MG63 (cell line): ENCODE data around the gene CD58. TPM values are rescaled to one million over a fixed set of nuclear protein-coding genes. Genes with fewer than 3 reads are reported as not detected.

Experiments
- DNase-seq: peaks from one replicate; pipeline ENCODE4 v3.0.0-alpha.2; 2020
- H3K27me3 ChIP-seq: fragments of 250-450 bp; sonication (Bioruptor Pico); 2 replicates; pipeline ENCODE4 v1.5.1; 2020; ENCODE audit warnings: mild to moderate bottlenecking, moderate library complexity
- H3K36me3 ChIP-seq: fragments of 250-450 bp; sonication (Bioruptor Pico); 2 replicates; pipeline ENCODE4 v1.5.1; 2020; ENCODE audit warnings: mild to moderate bottlenecking, moderate library complexity
- H3K4me3 ChIP-seq: fragments of 250-450 bp; sonication (Bioruptor Pico); 2 replicates; pipeline ENCODE4 v1.5.1; 2020; ENCODE audit warnings: mild to moderate bottlenecking, moderate library complexity
- H3K9me3 ChIP-seq: fragments of 250-450 bp; sonication (Bioruptor Pico); 2 replicates; pipeline ENCODE4 v1.5.1; 2020; ENCODE audit warnings: mild to moderate bottlenecking, moderate library complexity
- total RNA-seq: library from RNA; depleted of rRNA; stranded (reverse); fragments of >200 nt; shearing (Covaris generic); gene quantifications from 2 replicates; pipeline ENCODE4 v1.2.3, GENCODE V29; 2014; ENCODE audit warnings: low replicate concordance

Gene CD58
- total RNA-seq, 1 experiment from 2014 or later, result 21.9 TPM

GRCh38 chr1:116482490-116482889 lies 88.3 kb downstream of the CD58 start:
- no peak for DNase-seq
- no peaks in the 10 kb centered on the region for H3K27me3 ChIP-seq
- H3K9me3 ChIP-seq, result no peaks in the 10 kb centered on the region
- no peak overlapping the region for H3K4me3 ChIP-seq
- H3K36me3 ChIP-seq, result no peaks in the 10 kb centered on the region

GRCh38 chr1:116481934-116482333 lies 88.9 kb downstream of the CD58 start:
- H3K9me3 ChIP-seq, result no peaks in the 10 kb centered on the region
- H3K36me3 ChIP-seq, result no peaks in the 10 kb centered on the region
- H3K4me3 ChIP-seq, result no peak overlapping the region
- no peak for DNase-seq
- H3K27me3 ChIP-seq, result no peaks in the 10 kb centered on the region

GRCh38 chr1:116478621-116479020 lies 92.2 kb downstream of the CD58 start:
- H3K4me3 ChIP-seq, result no peak overlapping the region
- H3K9me3 ChIP-seq, result no peaks in the 10 kb centered on the region
- no peak for DNase-seq

GRCh38 chr1:116477429-116477828 lies 93.4 kb downstream of the CD58 start:
- Histone ChIP-seq H3K36me3 (no peaks in the 10 kb centered on the region), H3K9me3 (no peaks in the 10 kb centered on the region), H3K27me3 (no peaks in the 10 kb centered on the region), H3K4me3 (no peak overlapping the region)
- no peak for DNase-seq

More at GRCh38 chr1:116478621-116479020, 92.2 kb downstream of the CD58 start:
- no peaks in the 10 kb centered on the region for H3K36me3 ChIP-seq
- no peaks in the 10 kb centered on the region for H3K27me3 ChIP-seq

GRCh38 chr1:116476321-116476720 lies 94.5 kb downstream of the CD58 start:
- Histone ChIP-seq H3K9me3 (no peaks in the 10 kb centered on the region), H3K4me3 (no peak overlapping the region), H3K36me3 (no peaks in the 10 kb centered on the region), H3K27me3 (no peaks in the 10 kb centered on the region)
- DNase-seq, result no peak

GRCh38 chr1:116475850-116476218 lies 95.0 kb downstream of the CD58 start:
- Histone ChIP-seq H3K4me3 (no peak overlapping the region), H3K27me3 (no peaks in the 10 kb centered on the region), H3K9me3 (no peaks in the 10 kb centered on the region), H3K36me3 (no peaks in the 10 kb centered on the region)
- DNase-seq, result no peak

GRCh38 chr1:116474921-116475849 lies 95.6 kb downstream of the CD58 start:
- Histone ChIP-seq H3K9me3 (no peaks in the 10 kb centered on the region), H3K27me3 (no peaks in the 10 kb centered on the region), H3K36me3 (no peaks in the 10 kb centered on the region)

GRCh38 chr1:116472431-116472961 lies 98.3 kb downstream of the CD58 start:
- DNase-seq, result no peak
- no peaks in the 10 kb centered on the region for H3K9me3 ChIP-seq
- no peaks in the 10 kb centered on the region for H3K27me3 ChIP-seq
- H3K36me3 ChIP-seq, result no peaks in the 10 kb centered on the region
- H3K4me3 ChIP-seq, result no peak overlapping the region

More at GRCh38 chr1:116474921-116475849, 95.6 kb downstream of the CD58 start:
- no peak overlapping the region for H3K4me3 ChIP-seq
- no peak for DNase-seq

- no peak for DNase-seq
- Histone ChIP-seq H3K27me3 (no peaks in the 10 kb centered on the region), H3K9me3 (no peaks in the 10 kb centered on the region), H3K36me3 (no peaks in the 10 kb centered on the region), H3K4me3 (no peak overlapping the region)
Observed at GRCh38 chr1:116471241-116471640, 99.6 kb downstream of the CD58 start.

- Histone ChIP-seq H3K36me3 (no peaks in the 10 kb centered on the region), H3K9me3 (no peaks in the 10 kb centered on the region), H3K4me3 (no peak overlapping the region), H3K27me3 (no peaks in the 10 kb centered on the region)
- no peak for DNase-seq
Observed at GRCh38 chr1:116470671-116471070, 100.2 kb downstream of the CD58 start.

- no peaks in the 10 kb centered on the region for H3K36me3 ChIP-seq
- H3K4me3 ChIP-seq, result no peak overlapping the region
- H3K27me3 ChIP-seq, result peaks cover 10% of the 10 kb centered on the region
- H3K9me3 ChIP-seq, result no peaks in the 10 kb centered on the region
- no peak for DNase-seq
Observed at GRCh38 chr1:116466810-116467557, 103.8 kb downstream of the CD58 start.

- no peaks in the 10 kb centered on the region for H3K36me3 ChIP-seq
- H3K27me3 ChIP-seq, result peaks cover 10% of the 10 kb centered on the region
- H3K9me3 ChIP-seq, result no peaks in the 10 kb centered on the region
- H3K4me3 ChIP-seq, result no peak overlapping the region
- no peak for DNase-seq
Observed at GRCh38 chr1:116465845-116466685, 104.8 kb downstream of the CD58 start.

GRCh38 chr1:116465477-116465844 lies 105.4 kb downstream of the CD58 start:
- no peak overlapping the region for H3K4me3 ChIP-seq
- H3K27me3 ChIP-seq, result peaks cover 10% of the 10 kb centered on the region
- H3K36me3 ChIP-seq, result no peaks in the 10 kb centered on the region
- H3K9me3 ChIP-seq, result no peaks in the 10 kb centered on the region
- no peak for DNase-seq
